ENCODE measurements around the gene EPM2AIP1. TPM values are rescaled to one million over a fixed set of nuclear protein-coding genes. Genes with fewer than 3 reads are reported as not detected.

The EPM2AIP1 gene
- total and polyA plus RNA-seq, 2 donors (not counting 3 experiments of a cell fraction or from before 2014, with no cell fraction given): 5.4 to 15.1 TPM

DNA sequence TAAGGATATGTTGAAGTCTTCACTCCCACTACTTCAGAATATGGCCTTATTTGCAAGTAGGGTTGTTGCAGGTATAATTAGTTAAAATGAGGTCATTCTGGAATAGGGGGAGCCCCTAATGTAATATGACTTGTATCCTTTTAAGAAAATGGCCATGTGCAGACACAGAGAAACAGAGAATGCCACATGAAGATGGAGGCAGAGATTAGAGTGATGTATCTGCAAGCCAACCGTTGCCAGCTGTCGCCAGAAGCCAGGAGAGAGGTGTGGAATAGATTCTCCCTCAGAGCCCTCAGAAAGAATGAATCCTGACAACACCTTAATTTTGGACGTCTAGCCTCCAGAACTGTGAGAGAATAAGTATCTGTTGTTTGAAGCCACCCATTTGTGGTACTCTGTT lies 36.8 kb downstream of the EPM2AIP1 start:
- Histone ChIP-seq H3K9me3 (replicated peaks; ENCODE audit: control insufficient read depth, insufficient read depth, low read length) (no peaks in the 10 kb centered on the region), H3K9me1 (replicated peaks; ENCODE audit: control insufficient read depth, extremely low read depth, insufficient read depth, low read length) (no peaks in the 10 kb centered on the region), H3K27me3 (ENCODE audit: control insufficient read depth in 2 of 2, insufficient read depth in 2 of 2, low read length in 2 of 2) (peaks cover 2 to 3% of the 10 kb centered on the region in 2 experiments), H3K4me1 (ENCODE audit: control insufficient read depth, extremely low read depth, insufficient read depth, low read length) (no peaks in the 10 kb centered on the region), H3K79me2 (ENCODE audit: control insufficient read depth, insufficient read depth, low read length) (no peaks in the 10 kb centered on the region), H3K4me3 (replicated peaks in 1 of 3; ENCODE audit: insufficient read depth in 1 of 3, low read depth in 1 of 3, low read length in 3 of 3) (no peak overlapping the region), H3K9ac (replicated peaks; ENCODE audit: extremely low read depth, insufficient read depth, low read length) (no peak overlapping the region), H2AFZ (ENCODE audit: low read depth, low read length) (no peak overlapping the region), H3K27ac (ENCODE audit: insufficient read depth, low read depth, low read length) (no peak overlapping the region), H3K36me3 (ENCODE audit: control insufficient read depth in 2 of 2, extremely low read depth in 1 of 2, insufficient read depth in 2 of 2, low read length in 2 of 2) (no peaks in the 10 kb centered on the region), H3K4me2 (ENCODE audit: insufficient read depth, low read length) (no peak overlapping the region), H4K20me1 (replicated peaks; ENCODE audit: control insufficient read depth, extremely low read depth, insufficient read depth, low read length) (no peaks in the 10 kb centered on the region)
- intact Hi-C loops (cut with micrococcal nuclease) (no loop called here), dilution Hi-C loops (cut with MboI; ENCODE audit: extremely low pct_ligation_motif_present, low sequenced_read_pairs) (no loop called here)
- FAIRE-seq (no peak), DNase-seq (ENCODE audit: low read depth, low spot score) (no peak)
- ChIA-PET POLR2A (no interaction called here), CTCF (interaction anchor here (0.9 kb wide), 1 partner anchor 163 kb away, joined by 3 read pairs; no protein-coding TSS in a partner anchor)
- no TSS peak for BruUV-seq (replicated peaks)
- TF ChIP-seq GATA2 (IDR thresholded peaks at IDR 0.05; ENCODE audit: insufficient read depth, insufficient read length, low read depth, low read length) (no peak), FOS (IDR thresholded peaks at IDR 0.05; ENCODE audit: borderline replicate concordance, insufficient read depth, low read length) (no peak), POLR2A (IDR thresholded peaks at IDR 0.05; ENCODE audit: low read depth, low read length) (no peak), MYC (IDR thresholded peaks at IDR 0.05; ENCODE audit: low read depth, low read length) (no peak), EZH2 (IDR thresholded peaks at IDR 0.05; ENCODE audit: borderline replicate concordance, low read depth, low read length, severe bottlenecking) (no peak), CTCF (IDR thresholded peaks at IDR 0.05; ENCODE audit: extremely low read depth in 1 of 2, insufficient read depth in 1 of 2, low read depth in 1 of 2, low read length in 2 of 2) (no peak), POLR2AphosphoS5 (IDR thresholded peaks at IDR 0.05; ENCODE audit: insufficient read depth, low read depth, low read length) (no peak), JUN (IDR thresholded peaks at IDR 0.05; ENCODE audit: borderline replicate concordance, insufficient read depth, insufficient read length, low read depth) (no peak)
- TF ChIP-seq, protein P1, sequence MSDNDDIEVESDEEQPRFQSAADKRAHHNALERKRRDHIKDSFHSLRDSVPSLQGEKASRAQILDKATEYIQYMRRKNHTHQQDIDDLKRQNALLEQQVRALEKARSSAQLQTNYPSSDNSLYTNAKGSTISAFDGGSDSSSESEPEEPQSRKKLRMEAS (IDR thresholded peaks at IDR 0.05; ENCODE audit: insufficient read depth, insufficient read length): no peak
